HCEC 1CT (cell line): ENCODE results near the gene CNOT6.
A peak's percentile ranks its signal among the peaks of the same experiment; 100 is the strongest.
"Not testable (repeated sequence)": the region's sequence is repeated elsewhere in the genome, so short reads cannot be mapped to it uniquely, and the experiment has no call there.

Source experiments
- DNase-seq: peaks from one replicate; pipeline ENCODE4 v3.0.0-alpha.2; 2017

CNOT6 gene

DNA sequence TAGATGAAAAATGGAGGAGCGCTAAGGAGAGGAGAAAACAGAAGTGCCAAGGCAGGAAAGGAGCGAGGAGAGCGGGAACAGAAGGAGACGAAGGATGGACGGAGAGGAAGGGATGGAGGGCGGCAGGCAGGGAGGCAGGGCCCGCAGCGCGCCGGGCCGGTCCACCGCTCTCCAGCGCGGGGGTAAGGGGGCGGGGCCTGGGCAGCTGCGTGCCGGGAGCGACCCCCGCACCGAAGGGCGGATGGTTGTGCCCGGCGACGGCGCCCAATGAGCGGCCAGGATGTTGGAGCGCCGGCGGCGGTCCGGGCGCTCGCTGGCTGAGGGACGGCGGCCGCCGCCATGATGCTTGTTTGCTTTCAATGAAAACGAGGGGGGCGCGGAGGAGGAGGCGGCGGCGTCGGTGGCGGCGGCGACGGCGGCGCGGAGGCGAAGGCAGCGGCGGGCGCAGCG, at the start of gene CNOT6:
CNOT6 (plus strand) TSS at position 320 of the 450 bp plus-strand sequence. CDS start 34,898 bp downstream, outside the sequence.
- peak; percentile 91 for DNase-seq

DNA sequence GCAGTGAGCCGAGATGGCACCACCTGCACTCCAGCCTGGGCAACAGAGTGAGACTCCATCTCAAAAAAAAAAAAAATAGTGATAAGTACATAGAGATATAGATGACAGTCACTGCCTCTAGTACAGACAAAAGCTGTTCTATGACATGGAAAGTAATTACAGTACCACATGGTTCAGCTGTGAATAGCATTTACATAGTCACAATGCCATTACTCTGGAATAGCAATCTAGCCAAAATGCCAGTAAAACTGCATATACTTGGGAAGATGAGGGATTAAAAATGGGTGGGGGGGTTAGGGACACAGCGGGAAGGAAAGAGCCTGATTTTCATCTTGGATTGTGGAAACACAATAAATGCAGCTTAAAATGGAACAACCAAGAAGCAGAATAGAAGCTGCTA, 39.4 kb upstream of the CNOT6 start:
- no peak for DNase-seq

DNA sequence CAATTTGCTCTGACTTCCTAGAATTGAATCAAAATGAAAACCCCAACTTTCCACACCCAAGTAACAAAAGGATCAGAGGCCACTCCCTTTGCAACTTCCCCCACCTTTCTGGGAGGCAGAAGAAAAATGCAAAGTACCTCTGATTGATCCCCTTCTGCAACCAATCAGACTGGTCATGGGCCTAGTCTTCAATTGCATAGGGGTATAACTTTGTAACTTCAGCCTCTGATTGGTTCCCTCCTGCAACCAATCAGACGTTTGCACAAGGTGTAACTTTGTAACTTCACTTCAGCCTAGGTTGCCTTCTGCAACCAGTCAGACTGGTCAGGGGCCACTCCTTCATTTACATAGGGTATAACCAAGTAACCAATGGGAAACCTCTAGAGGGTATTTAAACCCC, 38.3 kb upstream of the CNOT6 start:
- no peak for DNase-seq

DNA sequence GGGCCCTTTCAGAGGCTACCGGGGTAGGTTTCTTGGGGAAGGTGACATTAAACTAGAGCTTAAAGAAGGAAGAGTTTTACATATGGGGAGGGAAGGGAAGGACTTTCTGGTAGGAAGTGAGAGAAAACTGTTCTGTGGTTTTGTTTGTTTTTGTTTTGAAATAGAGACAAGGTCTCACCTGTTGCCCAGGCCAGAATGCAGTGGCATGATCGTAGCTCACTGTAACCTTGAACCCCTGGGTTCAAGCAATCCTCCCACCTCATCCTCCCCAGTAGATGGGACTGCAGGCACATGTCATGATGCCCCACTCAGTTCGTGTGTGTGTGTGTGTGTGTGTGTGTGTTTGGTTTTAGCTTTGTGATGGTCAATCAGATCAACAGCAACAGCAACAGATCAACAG, 37.4 kb upstream of the CNOT6 start:
- no peak for DNase-seq

DNA sequence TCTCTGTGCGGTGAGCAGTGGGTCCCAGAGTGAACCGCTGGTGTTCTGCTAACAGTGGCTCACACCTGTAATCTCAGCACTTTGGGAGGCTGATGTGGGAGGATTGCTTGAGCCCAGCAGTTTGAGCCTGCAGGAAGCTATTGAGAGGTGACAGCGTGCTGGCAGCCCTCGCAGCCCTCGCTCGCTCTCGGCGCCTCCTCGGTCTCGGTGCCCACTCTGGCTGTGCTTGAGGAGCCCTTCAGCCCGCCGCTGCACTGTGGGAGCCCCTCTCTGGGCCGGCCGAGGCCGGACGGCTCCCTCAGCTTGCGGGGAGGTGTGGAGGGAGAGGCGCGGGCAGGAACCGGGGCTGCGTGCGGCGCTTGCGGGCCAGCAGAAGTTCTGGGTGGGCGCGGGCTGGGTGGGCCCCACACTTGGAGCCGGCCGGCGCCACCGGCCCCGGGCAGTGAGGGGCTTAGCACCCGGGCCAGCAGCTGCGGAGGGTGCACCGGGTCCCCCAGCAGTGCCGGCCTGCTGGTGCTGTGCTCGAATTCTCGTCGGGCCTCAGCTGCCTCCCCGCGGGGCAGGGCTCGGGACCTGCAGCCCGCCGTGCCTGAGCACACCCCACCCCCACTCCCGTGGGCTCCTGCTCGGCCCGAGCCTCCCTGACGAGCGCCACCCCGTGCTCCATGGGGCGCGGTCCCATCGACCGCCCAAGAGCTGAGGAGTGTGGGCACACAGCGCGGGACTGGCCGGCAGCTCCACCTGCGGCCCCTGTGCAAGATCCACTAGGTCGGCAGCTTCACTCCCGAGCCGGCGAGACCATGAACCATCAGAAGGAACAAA, 35.1 kb upstream of the CNOT6 start:
- DNase-seq = not testable (repeated sequence)

DNA sequence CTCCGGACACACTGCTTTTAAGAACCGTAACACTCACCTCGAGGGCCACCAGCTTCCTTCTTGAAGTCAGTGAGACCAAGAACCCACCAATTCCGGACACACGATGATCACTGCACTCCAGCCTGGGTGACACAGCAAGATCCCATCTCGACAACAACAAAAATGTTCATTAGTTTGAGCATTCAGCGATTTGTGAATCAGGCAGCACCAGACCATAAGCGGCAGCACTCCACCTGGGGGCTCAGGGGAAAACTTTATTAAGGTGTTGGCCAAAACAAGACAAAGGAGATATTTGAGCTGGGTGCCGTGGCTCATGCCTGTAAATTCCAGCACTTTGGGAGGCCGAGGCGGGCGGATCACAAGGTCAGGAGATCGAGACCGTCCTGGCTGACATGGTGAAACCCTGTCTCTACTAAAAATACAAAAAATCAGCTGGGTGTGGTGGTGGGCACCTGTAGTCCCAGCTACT, 34.5 kb upstream of the CNOT6 start:
- not testable (repeated sequence) for DNase-seq

DNA sequence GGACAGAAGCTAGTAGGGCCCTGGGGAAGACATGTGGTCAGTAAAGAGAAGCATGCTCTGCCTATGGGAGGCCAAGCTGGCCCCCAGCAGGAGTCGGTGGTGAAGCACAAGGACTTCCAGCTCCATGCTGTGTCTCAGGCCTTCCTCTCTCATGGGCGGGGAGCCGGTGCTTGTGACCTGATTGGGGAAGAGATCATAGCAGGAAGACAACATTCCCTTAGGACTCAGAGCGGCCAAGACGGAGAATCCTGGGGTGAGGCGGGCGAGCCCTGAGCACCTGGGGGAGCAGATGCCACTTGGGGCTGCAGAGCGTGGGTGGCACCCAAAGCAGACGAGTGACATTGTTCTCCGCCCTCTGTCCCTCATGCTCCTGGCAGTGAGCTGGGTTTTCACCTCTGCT, 33.3 kb upstream of the CNOT6 start:
- DNase-seq = no peak

DNA sequence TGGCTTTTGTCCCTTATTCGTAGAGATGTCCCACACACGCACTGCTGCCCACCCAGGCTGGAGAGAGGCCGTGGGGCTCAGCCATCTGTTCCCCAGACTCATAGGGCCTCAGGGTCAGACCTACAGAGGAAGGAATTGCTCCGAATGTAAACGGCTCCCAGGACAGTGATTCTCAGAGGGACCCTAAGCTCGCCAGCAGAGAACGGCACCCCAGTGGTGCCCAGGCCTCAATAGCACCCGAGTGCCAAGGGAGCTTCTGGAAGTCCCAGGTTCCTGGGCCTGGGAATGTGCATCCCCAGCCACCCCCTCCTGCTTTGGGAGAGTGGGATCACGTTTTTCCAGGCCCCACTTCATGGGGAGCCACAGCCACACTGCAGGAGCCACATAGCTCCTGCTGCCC, 32.9 kb upstream of the CNOT6 start:
- DNase-seq = no peak

DNA sequence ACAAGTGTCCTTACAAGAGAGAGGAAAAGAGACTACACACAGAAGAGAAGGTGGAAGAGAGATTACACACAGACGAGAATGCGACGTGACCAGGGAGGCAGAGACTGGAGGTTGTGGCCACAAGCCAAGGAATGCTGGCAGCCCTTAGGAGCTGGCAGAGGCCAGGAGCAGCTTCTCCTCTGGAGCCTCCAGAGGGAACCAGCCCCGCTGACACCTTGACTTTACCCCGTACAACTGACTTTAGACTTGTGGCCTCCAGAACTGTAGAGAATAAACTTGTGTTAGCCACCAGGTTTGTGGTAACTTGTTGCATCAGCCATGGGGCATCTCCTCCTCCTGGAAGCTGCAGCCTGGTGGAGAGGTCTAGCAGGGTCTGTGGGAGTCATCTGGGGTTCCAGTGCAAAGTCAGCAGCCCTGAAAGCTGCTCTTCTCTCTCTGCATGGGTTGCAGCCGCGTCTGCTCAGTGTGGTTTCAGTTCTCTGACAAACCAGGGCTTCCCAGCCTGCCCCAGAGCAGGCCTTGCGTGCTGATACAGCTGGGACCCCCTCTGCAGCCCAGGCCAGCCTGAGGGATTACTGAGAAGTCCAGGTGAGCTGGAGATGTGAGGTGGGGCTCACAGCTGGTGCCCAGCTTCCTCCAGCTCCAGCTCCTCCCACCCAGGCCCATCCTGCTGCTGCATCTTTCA, 30.8 kb upstream of the CNOT6 start:
- no peak for DNase-seq

DNA sequence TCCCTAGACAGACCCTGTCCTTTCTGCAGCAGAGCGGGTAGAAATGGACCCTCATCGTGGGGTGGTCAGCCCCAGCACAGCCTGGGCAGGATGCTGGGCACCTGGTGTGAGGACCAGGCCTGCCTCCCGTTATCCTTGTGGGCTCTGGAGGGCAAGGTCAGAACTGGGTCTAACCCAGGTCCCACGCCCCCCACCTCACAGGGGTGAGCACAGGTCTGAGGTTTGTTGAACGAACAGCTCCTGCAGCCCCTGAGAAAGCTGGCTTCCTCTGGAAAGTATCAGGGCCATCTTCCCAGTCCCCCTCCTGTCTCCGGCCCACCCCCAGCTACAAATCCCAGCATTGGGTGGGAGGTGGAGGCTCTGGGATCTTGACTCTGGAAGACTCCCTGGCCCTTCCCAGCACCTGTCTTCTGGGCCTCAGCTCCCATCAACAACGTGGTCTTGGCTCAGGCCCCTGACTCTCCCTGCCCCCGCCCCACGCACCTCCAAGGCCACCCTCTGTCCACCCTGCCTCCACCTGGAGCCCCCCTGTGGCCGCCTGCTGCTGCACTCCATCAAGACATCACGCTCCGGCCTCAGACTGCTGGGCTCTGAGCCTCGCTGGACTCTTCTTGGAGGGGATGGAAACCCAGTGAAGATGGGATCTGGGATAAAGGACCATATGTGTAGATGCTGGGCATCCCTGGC, 30.1 kb upstream of the CNOT6 start:
- no peak for DNase-seq

DNA sequence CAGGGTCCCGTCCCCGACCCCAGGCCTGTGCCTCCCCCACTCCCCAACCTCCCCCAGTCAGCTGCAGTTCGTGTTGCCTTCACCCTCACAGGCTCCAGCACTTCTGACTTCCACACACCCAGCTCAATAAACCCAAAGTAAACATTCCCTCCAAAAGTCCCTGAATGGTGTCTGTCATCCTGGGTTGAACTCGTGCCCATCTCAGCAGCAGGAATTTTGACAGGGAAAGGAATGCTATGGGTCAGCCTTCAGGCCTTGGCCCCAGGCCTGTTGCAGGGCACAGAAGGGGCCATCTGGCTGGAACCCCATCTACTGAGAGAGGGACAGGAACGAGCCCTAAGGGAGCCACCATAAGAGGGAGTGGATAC, 29.6 kb upstream of the CNOT6 start:
- DNase-seq = no peak

DNA sequence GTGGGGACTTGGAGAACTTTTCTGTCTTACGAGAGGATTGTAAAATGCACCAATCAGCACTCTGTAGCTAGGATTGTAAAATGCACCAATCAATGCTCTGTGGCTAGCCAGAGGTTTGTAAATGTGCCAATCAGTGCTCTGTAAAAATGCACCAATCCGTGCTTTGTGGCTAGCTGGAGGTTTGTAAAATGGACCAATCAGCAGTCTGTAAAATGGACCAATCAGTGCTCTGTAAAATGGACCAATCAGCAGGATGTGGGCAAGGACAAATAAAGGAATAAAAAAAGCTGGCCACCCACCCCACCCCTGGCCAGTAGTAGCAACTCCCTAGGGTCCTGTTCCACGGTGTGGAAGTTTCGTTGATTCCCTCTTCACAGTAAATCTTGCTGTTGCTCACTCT, 29.1 kb upstream of the CNOT6 start:
- DNase-seq = not testable (repeated sequence)

DNA sequence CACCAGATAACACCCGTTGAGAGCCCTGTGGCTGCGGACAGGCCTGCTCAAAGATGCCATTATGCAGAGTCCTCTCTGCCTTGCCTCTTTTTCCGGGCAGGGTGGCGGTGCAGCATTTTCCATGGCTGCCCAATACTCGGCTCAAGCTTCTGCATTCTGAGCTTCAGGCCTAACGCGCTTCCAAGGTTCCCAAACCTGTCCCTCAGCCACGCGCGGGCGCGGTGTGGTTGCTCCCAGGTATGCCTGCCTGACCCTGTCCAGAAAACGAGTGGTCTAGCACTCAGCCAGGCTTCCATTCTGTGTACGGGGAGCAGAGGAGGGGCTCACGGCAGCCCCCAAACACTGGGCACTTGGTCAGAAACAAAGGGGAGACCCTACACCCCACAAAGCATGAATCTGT, 27.9 kb upstream of the CNOT6 start:
- no peak for DNase-seq

DNA sequence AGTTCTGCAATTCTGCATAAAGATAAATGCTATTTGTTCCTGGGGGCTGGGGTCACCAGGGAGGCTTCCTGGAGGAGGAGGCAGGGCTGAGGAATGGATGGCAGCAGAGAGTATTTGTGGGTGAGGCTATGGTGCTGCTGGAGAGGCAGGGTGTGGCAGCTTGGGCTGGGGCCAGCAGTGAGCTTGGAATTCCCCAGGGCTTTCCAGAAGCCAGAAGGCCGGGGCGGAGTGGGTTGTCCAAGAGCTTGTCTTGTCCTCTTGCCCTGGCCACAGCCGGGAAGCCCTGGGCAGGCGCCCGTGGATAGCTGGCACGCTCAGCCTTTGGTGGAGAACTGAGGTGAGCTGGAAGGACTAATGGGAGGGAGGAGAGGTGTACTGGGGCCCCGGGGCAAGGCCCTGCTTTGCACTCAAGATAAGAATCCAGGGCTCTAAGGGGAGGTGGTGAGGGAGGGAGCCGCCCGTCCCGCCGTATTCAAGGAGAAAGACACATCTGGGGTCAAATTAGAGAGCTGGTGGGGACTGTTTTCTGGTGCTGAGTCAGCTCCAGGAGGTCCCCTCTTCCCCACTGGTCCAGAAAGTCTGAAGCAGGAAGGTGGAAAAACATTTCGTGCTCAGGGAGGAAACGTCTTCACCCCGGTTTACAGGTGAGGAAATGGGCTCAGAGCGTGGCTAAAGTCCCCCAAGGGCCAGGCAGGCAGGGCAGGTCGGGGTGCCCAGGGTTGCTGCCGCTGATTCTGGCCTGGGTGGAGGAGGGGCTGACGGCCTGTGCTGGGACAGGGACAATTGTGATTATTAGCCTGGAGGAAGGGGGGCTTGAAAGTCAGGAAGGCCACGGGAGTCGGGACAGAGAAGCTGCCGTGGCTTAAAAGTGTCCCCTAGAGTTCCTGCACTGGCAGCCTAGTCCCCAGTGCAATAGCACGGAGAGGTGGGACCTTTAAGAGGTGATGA, 26.9 kb upstream of the CNOT6 start:
- no peak for DNase-seq

DNA sequence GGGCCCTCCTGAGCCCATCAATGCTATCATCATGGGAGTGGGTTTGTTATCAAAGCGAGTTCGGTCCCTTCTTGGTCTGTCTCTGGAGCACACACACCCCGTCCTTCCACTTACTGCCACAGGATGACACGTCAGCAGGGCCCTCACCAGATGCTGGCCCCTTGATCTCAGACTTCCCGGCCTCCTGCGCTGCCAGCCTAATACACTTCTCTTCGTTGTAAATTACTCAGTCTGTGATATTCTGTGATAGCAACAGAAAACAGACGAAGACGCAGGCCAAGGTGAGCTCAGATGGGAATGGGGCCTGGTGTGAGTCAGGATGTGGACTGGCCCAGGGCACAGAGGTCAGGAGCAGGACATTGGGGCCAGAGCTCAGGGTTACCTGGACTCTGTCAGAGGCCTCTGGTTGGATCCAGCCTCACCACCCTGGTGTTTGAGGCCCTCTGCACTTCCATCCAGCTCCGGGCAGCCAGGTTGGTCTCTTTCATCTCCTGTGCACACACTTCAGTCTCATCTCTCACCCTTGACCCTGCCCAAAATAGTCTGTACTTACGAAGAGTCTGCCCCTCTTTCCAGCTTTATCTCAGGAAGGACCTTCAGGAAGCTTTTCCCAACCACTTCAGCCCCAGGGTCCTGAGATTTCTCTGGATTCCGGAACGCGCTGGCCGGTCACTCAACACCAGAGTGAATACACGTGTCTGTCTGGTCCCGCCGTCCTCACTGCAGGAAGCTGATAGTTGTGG, 26.0 kb upstream of the CNOT6 start:
- no peak for DNase-seq

DNA sequence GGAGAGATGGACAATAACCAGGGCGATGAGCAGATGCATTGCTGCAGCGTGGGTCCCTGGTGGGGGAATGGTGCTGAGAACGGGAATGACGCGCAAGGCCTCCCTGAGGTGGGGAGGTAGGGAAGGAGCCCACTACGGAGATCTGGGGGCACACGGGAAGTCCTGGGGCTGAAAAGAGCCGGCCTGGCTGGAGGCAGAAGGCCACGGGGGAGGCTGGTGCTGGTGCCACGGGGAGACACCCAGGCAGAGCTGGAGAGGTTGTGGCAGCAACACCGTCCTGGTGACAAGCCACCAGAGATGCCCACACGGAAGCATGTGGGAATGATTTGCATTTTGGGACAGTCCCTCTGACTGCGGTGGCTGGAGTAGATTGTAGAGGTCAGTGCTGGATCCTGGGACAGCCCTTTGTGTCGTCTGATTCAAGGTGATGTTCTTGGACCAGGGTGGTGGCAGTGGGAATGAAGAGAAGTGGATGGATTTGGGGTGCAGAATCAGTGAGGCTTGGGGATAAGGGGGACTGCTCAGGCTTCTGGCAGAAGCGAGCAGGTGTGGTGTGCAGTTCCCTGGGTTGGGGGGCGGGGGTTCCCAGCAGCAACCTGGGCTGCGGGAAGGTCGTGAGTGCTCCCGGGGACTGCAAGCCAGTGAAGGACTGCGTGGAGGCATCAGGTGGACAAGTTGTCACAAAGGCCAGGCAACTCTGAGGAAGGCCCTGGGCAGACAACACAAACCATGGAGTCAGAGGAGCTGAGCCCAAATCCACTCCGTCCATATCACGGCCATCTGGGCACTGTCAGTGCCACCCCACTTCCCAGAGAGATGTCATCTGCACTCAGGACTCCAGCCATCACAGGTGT, 25.2 kb upstream of the CNOT6 start:
- DNase-seq = no peak

DNA sequence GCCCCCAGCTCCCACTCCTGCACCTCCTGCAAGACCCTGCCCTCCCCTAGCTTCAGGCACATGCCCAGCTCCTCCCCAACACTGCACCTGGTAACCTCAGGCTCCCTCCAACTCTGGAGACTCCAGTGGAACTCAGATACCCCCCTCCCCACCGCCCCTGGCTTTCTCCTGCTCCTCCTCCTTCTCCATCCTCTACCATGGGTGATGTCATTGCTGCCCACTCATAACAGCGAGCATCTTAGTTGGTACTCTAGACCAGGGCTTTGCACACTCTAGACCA, 24.7 kb upstream of the CNOT6 start:
- DNase-seq = no peak

DNA sequence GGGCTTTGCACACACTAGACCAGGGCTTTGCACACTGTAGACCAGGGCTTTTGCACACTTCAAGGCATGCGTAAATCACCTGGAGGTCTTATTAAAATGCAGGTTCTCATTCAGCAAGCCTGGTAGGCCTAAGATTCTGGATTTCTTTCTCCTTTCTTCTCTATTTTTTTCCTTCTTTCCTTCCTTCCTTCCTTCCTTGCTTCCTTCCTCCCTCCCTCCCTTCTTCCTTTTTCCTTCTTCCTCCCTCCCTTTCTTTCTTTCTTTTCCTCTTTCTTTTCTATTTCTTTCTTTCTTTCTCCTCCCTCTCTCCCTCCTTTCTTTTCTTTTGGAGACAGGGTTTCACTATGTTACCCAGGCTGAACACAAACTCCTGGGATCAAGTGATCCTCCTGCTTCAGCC, 24.3 kb upstream of the CNOT6 start:
- no peak for DNase-seq

DNA sequence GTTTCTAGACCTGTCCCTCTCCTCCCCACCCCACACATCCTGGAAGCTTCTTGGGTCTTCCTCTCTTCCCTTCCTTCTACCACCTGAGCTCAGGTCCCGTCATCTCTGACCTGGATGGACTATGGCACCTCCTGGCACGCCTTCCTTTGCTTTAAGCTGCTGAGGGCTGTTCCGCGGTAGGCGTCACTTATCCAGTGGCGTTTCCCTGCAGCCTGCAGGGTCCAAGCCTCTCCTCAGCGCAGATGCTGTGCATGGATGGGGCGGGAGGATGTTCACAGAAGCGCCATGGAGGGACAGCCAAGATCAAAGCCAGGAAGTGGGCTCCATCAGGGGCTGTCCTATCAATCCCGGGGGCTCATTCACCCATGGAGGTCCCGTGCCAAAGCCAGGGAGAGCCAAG, 23.8 kb upstream of the CNOT6 start:
- no peak for DNase-seq

DNA sequence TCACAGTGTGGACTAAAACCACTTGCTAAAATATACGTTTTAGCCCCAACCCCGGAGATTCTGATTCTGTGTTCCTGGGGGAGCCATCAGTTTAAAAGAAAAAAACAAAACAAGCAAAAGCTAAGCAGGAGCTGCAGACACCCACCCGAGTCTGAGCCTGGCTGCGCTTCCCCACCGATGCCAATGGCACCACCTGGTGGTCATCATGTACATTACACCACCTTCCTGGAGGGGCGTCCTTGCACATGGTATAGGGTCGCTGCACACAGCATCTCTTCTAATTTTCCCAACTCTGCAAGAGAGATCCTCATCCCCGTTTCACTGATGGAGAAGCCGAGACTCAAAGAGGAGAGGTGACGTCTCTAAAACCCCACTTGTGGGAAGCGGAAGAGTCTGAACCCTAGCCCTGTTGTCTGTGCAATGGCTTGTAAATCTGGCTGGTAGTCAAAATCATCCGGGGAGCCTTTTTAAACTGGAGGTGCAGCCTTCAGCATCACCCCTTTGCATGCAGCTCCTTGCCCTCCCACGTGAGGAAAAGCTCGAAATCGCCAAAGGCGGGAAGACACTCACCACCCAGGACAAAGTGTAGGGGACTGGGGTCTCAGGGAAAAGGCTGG, 23.1 kb upstream of the CNOT6 start:
- peak; percentile 23 for DNase-seq

DNA sequence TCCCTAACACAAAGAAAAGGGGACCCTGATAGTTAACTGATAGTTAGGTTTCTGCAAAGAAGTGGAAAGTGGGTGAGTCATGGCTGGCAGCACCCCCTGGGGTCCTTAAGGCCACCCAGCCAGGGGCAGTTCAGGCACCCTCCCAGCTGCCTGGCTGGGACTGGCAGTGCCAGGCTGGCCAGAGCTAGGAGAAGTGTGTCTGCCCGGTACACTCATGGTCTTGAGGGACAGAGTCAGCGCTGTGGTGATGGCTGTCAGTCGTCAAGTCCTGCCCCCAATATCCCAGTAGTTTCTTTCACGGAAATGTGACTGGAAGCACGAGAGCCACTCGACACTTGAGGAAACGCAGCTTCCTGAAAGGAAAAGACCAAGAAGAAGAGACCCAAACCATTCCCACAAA, 22.3 kb upstream of the CNOT6 start:
- DNase-seq = no peak
